ENCODE measurements around the gene DDR2.
"Not testable (repeated sequence)": the region's sequence is repeated elsewhere in the genome, so short reads cannot be mapped to it uniquely, and the experiment has no call there.

Gene DDR2

DNA sequence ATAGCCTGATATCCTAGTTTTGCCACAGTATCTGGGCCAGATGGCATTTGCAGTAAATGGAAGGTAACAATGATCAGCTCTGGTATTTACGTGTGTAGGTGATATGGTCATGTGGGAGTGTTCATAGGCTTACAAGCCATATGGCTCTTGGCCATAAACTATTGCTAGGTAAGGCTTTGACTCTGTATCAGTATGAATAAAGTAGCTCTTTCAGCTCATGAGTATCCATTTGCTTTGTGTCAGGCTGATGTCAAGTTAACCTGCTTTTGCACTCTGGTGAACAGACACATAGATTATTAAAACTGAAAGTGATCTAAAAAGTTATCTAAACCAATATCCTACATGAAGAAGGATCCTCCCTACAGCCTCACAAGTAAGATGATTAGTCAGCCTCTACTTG is 69.0 kb downstream of the DDR2 start:
- peak; percentile 94 for DNase-seq

DNA sequence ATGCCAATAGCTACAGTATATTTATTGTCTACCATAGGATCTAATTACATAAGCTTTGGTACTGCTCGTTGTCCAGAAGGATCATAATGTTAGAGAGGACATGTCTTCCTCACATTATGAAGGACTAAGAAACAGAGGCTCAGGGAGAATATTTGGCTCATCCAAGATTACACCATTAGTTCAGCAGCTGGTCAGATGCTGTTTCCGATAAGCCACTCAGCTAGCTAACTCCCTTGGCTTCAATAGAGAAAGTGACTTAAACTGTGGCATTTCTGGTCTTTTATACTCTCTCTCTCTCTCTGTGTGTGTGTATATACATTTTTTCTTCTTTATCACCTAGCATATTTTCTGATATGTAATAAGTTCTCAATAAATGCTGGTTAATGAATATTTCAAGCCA is 70.4 kb downstream of the DDR2 start:
- no peak for DNase-seq

DNA sequence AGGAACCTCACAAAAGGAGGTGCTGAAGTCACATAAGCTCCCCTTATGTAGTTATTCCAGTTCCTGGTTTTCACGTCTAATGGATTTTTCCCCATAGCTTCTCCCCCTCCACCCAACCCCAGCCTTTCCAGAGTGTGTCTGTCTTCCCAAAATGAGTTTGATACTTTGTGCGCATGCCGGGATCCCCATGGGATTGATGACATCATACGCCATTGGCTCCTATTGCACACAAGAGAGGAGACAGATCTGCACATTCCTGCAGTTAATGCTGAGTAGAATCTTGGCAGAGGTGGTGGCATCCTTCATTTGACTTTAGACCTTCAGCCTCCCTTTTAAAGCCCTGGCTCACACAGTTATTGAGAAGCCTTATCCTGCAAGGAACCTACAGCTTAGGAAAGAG is 71.4 kb downstream of the DDR2 start:
- no peak for DNase-seq

DNA sequence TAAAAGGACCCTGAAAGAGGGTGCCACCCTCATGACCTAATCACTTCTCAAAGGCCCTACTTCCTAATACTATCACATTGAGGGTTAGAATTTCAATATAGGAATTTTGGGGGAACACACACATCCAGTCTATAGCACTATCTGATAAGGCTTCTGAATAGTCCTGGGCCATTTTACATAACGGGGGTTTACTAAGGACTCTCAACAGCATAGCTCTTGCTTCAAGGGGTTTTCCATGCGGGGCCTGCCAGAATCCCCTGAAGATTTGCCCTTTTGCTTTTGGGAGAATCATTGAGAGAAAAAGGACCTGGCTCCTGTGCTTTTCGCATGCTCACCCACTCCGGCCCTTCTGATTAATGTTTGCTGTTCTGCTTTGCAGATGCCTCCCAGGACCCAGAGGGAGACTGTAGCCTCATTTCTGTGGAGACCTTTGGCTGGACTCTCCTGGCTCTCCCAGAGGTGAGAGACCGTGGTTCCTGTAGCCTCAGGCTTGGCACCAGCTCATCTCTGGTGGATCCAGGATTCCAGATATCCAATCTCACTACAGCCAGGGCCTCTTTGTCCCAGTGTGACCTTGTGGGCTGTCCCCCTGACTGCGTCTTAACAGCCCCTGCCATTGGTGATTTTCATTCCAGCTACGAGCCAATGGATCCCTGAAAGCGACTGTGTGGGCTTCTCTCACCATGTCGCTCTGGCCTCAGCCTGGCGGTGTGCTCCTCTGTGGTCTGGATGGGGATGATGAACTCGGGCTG is 72.6 kb downstream of the DDR2 start:
- no peak for DNase-seq

DNA sequence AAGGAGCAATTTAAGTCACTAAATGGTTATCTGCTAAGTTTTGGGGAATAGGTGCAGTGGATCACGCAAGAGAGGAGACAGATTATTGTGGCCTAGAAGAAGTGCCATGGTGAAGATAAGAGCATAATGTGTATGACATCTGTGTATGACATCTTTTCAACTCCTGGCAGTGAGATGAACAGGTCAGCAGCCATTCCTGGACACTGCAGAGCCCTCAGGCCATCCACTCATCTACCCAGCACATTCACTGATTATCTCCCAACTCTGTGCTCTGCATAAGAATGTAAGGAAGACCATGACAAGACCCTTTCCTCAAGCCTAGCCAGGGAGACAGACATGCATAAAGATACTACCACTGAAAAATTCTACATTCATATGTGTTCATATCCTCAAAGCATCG is 73.7 kb downstream of the DDR2 start:
- no peak for DNase-seq

DNA sequence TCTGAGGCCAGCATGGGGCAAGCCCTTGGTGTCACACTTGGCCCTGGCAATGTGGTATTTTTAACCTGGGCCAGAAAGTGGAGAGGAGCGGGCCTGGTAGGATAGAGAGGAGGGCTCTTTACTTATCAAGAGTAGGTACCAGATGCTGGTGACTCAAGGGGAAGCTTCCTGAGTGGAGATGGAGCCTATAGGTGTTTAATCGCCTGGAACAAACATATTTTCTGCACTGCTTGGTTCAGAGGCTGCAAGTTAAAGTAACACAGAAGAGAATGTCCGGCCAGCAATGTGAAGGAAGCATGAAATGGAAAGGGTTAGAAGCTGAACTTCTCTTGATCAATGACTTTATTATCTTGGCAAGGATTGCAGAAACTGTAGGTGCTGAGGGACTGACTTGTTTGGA is 74.3 kb downstream of the DDR2 start:
- DNase-seq: peak; percentile 66

DNA sequence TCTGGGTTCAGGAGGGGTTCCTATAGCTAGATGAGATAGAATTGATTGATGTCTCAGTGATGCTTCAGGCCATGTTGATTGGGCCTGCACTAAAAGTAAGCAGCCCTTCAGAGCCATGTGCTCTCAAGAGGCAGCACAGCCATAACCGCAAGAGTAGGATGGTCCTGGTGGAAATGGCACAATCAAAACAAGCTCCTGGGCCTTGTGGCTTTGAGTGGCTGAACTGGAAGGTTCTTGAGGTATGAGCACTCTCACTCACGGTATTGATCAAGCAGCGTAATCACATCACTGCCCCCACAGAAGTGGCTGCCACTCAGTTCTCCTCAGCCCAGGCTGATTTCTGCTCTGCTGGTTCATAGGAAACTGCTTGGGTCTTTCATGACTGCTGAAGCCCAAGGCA is 76.0 kb downstream of the DDR2 start:
- DNase-seq: no peak

DNA sequence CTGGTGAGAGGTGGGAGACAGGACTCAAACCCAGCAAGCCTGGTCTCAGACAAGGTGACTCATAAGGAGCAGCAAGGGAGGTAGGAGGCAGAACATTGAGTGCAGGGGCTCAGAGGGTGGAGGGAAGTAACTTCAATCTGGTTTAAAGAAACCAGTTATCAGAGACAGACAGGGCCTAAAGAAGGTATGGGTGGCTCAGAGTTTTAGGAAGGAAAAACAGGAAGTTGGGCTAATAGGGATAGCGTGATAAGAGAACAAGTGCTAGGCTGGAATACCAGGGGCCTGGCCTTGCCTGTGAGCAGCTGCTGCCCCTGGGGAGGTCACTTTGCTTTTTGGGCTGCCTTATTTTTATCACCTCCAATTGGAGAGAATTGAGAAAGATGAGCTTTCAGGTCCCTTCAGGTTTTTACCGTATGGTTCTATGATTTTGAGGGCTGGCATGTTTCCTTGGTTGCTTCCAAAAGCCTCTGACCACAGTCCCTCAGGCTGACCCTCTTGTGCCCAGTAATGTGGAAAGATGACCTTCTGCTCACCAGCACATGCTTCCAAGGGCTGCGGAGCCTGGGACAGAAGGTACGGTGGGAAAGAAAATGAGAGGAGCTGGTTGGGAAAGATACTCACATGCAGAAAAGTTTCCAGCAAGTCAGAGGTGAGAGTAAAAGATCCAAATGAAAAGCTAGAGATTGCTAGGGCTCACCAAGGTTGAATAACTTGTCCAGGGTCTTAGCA is 77.0 kb downstream of the DDR2 start:
- DNase-seq: no peak

DNA sequence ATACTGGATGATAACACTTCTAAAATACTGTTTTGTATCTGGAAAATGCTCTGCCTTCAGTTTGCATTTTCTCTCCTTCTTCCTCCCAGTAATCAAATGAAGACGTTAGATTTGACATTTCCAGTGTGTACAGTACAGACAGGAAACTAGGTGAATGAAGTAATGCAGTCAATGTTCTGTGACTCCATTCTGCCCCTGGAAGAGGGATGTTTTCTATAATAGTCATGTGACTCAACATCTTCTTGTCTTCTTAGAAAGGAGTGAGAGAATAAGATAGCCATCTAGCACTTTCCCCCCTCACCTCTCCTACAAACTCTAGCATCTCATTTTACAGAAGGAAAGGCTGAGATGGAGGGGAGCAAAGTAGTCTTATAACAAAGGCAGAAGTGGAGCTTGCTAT is 77.6 kb downstream of the DDR2 start:
- no peak for DNase-seq

DNA sequence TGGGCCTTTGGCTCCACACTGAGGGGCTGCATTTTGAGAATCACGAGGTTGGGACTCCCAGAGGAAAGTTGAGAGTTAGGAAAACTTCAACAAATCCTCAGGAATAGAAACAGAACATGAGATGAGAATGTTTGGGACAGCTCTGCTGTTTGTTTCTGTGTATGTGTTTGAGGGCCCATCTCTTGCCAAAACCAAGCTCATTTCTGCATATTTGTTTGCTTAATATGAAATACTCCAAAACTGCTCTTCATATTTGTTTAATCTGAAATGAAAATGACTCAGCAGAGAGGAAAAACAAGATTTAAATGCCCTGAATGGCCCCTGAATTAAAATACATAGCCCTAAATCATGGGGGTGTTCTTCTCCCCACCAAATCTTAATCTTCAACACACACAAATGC is 78.1 kb downstream of the DDR2 start:
- no peak for DNase-seq

DNA sequence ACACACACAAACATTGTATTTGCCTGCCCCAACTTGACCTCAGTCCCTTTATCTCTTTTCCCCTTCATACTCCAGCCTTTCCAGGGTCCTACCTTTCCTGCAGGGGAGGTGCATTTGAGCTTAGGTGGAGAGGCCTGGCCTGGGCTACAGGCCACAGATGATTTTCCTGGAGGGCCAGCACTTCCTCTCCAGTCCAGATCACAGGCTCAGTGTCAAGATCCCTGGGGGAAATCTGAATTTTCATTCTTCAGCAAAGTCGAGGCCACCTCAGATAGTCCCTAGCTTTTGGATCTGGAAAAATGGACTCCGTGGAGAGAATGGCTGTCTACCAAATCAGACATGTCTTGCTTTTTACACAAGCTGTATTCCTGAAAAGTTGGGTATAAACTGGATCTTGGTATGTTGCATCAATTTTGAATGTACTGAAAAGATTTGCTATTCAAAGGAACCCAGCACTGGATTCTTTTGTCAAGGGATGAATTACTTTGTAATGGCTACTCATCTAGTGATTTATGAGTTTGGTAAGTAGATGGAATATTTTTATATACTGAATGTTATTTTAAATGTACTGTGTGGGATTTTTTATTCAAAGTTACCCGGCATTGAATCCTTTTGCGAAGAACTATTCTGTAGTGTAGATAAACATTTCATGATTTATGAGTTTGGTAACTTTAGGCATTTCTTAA is 78.7 kb downstream of the DDR2 start:
- DNase-seq: no peak

DNA sequence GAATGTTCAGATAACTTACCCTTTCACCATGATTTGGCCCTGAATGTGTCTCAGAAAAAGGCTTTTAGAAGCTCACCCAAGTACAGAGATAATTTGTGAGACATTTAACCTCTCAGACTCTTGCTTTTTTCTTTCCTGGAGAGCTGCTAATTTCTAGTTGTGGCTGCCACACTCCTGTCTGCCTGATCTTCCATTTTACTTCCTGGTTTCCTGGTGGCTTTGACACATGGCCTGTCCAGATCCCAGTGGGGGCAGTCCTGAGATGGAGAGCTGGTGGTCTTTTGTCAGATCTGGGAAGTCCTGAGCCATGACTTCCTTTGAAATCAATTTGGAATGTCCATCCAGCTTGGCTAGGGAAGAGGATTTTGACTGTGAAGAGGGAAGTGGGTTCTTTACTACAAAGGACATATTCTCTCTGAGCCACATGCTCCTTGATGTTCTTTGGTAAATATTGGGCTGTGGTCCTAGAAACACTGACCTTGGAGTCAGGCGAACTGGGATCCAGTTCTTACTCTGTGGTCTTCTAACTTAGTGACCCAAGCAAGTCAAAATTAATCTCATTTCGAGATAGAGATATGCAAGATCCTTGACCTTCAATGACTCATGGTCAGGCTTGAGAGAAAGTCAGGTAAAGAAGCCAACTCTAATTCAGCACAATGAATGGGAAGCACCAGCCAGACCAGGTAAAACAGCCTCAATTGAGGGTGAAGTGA is 80.2 kb downstream of the DDR2 start:
- no peak for DNase-seq

DNA sequence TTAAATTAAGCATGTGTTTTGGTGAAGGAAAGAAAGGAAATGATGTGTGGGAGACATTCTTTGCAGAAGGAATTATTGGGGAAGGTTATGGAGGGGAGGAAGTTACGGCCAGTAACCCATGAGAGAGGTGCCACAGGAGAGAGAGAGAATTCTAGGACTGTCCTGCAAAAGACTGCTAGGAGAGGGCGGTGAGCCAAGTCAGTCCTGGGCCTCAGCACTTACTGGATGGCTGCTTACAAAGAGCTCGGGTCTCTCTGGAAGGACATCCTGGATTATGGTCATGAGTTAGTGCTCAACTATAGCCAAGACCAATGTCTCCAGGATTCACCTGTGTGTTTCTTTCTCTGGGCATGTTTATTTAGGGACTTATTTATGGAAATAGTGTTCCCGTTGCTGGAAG is 83.9 kb downstream of the DDR2 start:
- DNase-seq: no peak

DNA sequence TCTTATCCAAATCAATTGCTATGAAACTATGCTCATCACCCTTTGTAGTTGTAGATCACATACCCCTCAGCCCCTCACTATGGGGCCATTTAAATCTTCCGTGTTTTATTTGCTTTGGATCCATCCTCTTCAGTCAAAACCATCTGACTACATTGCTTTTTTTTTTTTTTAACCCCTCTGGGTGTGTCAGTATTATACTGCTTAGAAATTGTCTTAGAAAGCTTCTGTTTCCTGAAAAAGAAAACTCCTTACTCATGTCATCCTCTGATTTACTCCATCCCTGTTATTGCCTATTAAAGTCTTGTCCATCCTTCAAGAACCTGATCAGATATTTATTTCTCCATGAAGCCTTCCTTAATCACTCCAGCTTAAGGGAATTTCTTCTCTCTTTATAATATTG is 84.3 kb downstream of the DDR2 start:
- DNase-seq: no peak

DNA sequence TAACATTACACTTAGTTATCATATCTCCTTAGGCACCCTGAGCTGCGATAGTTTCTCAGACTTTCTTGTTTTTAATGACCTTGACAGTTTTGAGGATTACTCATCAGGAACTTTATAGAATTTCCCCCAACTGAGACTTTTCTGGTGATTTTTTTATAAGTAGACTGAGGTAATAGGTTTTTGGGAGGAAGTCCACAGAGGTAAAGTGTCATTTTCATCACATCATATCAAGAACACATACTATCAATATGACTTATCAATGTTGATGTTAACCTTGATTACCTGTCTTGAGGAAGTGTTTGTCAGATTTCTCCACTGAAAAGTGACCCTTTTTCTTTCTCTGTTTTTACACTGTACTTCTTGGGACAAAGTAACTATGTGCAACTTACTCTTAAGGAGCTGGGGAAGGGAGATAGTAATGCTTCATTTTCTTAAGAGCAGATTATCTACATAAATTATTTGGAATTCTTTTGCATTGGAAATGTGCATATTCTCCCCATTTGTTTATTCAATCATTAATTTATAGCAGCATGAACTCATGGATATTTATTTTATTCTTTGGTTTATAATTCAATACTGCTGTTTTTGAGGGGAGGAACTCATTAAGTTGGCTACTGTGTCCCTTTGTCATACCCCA is 85.4 kb downstream of the DDR2 start:
- DNase-seq: no peak

DNA sequence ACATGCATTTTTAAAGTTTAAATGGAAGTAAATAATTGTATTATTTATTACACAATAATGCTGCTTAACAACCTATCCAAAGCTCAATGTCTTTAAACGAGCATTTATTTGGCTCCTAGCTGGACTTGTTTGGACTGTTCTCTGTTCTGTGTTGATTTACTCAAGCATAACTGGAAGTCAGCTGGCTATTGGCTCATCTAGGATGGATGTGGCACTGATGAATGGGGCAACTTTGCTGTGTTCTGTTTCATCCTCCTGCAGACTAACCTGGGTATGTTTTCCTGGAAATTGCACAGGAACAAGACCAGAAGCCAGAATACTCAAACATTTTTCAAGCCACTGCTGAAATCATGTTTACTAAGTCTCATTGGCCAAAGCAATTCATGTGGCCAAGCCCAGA is 87.4 kb downstream of the DDR2 start:
- DNase-seq: no peak

DNA sequence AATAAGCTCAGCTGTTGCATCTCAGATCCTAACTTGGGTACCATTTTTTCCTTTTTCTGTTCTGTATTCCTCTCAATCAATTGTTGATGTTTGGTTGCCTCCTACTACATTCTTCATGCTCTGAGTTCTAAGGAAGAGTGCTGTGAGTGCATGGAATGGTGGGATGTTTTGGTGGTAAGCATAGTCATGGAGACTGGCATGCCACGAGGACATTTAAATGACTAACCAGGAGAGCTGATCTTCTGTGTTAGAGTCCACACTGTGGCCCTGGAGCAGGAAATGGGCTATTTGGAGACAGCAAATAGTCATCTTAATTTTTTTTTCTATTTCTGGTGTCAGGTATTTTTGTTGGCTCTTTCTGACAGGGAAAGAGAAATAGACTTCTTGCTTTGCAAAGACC is 88.7 kb downstream of the DDR2 start:
- DNase-seq: no peak

DNA sequence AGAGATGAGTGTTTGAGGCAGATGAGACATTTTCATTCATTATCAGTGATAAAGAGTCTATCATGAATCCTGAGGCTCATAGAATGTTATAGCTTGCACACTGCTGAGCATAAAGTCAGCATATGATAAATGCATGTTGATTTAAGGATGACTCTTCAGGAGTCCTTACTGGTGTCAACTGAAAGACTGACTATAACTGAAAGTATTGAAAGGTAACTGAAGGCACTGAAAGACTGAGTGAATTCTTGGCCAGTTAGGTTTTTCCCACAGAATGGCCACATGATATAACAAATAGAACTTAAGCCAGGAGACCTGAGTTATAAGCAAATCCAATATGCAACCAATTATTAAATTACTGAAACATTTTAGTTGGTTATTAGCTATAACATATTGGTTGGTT is 89.2 kb downstream of the DDR2 start:
- DNase-seq: no peak

DNA sequence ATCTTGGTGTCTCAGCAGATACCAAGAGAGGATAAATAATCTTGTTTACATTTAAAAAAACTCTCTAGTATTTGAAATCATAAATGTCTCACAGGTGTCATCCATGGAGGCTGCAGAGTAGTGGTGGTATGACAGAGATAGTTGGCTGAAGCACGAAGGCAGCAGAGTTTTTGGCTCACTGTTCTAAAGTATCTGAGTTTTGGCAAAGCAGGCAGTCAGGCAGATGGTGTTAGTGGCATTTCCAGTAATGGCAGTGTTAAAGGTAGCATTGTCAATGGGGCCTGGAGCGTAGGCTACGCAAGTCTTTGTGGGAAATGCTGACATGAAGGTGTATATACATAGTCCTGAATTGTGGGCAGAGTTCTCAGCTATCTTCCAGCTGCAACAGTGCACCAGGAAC is 89.8 kb downstream of the DDR2 start:
- no peak for DNase-seq

DNA sequence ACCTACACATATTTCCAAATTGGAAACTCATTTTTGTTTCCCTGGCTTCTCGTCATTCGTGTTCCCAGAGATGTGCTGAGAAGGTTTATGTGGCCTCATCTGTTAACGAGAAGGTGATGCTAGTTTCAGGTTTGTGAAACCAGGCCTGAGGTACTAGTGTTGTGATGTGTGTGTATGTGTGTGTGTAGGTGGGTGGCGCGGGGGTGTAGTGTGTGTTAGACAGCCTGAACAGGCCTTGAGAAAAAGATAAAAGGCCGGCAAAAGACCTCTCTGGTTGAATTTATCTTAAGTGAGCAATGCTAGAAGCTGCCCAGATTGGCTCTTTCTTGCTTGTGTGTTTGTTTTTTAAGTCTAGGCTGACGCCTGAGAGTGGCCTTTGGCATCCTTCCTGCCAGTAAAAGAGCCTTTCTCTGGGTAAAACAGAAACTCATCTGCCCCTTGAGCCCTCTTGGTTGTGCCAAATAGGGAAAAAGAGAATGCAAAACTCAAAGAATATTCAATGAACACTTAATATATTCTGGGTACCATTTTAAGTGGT is 92.4 kb downstream of the DDR2 start:
- no peak for DNase-seq

DNA sequence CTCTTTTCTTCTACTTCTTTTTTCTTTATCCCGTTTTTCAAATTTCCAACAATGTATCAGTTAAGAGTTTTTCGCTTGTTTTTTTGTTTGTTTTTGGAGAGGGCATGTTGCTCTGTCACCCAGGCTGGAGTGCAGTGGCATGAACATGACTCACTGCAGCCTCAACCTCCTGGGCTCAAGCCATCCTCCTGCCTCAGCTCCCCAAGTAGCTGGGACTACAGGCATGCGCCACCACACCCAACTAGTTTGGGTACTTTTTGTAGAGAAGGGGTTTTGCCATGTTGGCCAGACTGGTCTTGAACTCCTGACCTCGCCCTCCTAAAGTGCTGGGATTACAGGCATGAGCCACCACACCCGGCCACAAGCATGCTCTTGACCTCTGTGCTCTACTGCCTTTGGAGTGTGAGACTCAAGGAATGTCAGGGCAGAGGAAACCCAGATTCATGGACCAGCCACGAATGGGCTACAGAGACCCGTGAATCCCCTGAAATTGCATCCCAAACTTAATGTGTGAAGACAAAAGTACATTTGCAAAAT is 93.1 kb downstream of the DDR2 start:
- DNase-seq: no peak

DNA sequence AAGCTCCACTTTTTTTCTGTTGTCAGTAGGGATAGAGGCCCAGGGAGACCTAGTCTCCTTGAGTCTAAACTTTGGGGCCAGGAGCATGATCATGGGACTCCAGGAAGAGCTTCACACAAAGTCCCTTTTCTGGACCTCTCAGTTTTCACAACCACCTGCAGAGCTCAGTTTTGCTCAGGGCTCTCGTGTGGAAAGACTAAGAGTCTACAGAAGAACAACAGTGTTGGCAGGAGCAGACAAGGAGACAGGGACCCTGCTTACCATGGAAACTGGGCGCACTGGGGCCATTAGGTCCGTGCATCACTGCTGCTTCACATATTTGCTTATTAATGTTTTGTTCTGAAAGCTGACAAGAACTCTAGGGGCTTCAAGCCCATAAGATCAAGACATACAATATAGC is 94.3 kb downstream of the DDR2 start:
- no peak for DNase-seq

DNA sequence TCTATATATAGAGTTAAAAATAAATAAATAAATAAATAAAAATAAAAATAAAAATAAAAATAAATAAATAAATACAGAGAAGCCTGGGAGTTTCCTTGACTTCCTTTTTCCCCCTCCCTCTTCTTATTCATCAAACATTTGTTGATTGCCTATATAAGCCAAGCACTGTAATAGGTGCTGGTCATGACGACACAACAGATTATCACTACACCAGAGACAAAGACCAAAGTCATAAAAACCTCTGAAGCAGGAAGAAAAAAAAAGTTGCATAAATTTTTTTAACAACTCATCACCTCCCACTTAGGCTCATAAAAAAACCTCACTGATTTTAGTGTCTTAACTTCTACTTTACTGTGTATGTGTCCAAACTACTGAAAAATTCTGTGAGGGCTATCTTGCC is 95.2 kb downstream of the DDR2 start:
- DNase-seq: not testable (repeated sequence)
